GM23338 (cell line): ENCODE results near the gene SLC26A1. TPM values are rescaled to one million over a fixed set of nuclear protein-coding genes. Genes with fewer than 3 reads are reported as not detected.

Source experiments
- ATAC-seq: fragments of 200-7000 bp; cut with Tn5 transposase; 3 replicates; pipeline ENCODE4 v1.9.1; 2020
- DNase-seq: peaks from one replicate; pipeline ENCODE4 v3.0.0-alpha.2; 2015; ENCODE audit warnings: low spot score
- H2AFZ ChIP-seq: fragments of 200-600 bp; sonication (generic); 2 replicates; pipeline ENCODE4 v1.8.0; 2016; ENCODE audit warnings: antibody characterized with exemption, mild to moderate bottlenecking, moderate library complexity
- H3F3A ChIP-seq: fragments of 200-600 bp; sonication (generic); replicated peaks from 2 replicates; pipeline ENCODE4 v1.8.0; 2017; ENCODE audit warnings: antibody characterized with exemption, mixed run types, low read depth
- H3K27ac ChIP-seq: fragments of 200-600 bp; sonication (generic); 2 replicates; pipeline ENCODE4 v1.6.1; 2016; ENCODE audit warnings: low read depth
- H3K27me3 ChIP-seq: fragments of 200-600 bp; sonication (generic); 2 replicates; pipeline ENCODE4 v1.8.0; 2016; ENCODE audit warnings: mild to moderate bottlenecking, mixed run types, moderate library complexity; ENCODE audit not compliant: insufficient read depth
- H3K36me3 ChIP-seq: fragments of 200-600 bp; sonication (generic); 2 replicates; pipeline ENCODE4 v1.8.0; 2016; ENCODE audit warnings: mild to moderate bottlenecking; ENCODE audit not compliant: insufficient read depth
- H3K4me1 ChIP-seq: fragments of 200-600 bp; sonication (generic); 2 replicates; pipeline ENCODE4 v1.8.0; 2016; ENCODE audit warnings: mild to moderate bottlenecking, moderate library complexity; ENCODE audit not compliant: insufficient read depth
- H3K4me2 ChIP-seq: fragments of 200-600 bp; sonication (generic); 2 replicates; pipeline ENCODE4 v1.7.1; 2017; ENCODE audit warnings: mixed run types
- H3K4me3 ChIP-seq: fragments of 200-600 bp; sonication (generic); 2 replicates; pipeline ENCODE4 v1.6.1; 2016; ENCODE audit warnings: mixed run types
- H3K79me2 ChIP-seq: fragments of 200-600 bp; sonication (generic); replicated peaks from 2 replicates; pipeline ENCODE4 v1.8.0; 2017; ENCODE audit warnings: mild to moderate bottlenecking; ENCODE audit not compliant: insufficient read depth
- H3K9me2 ChIP-seq: fragments of 200-600 bp; sonication (generic); 2 replicates; pipeline ENCODE4 v1.8.0; 2017; ENCODE audit not compliant: insufficient read depth
- H4K20me1 ChIP-seq: fragments of 200-600 bp; sonication (generic); replicated peaks from 2 replicates; pipeline ENCODE4 v1.8.0; 2017; ENCODE audit warnings: mild to moderate bottlenecking; ENCODE audit not compliant: insufficient read depth
- H3K27ac Mint-ChIP-seq: 2 replicates; pipeline ENCODE4 v1.8.0; 2020; ENCODE audit warnings: inconsistent platforms, mild to moderate bottlenecking, moderate library complexity, mixed read lengths
- H3K27me3 Mint-ChIP-seq: 3 replicates; pipeline ENCODE4 v1.8.0; 2022; ENCODE audit warnings: low read depth, mild to moderate bottlenecking, moderate library complexity, mixed read lengths, inconsistent platforms; ENCODE audit not compliant: insufficient read depth, poor library complexity
- H3K36me3 Mint-ChIP-seq: 3 replicates; pipeline ENCODE4 v1.8.0; 2021; ENCODE audit warnings: low read depth, mild to moderate bottlenecking, inconsistent platforms, moderate library complexity, mixed read lengths
- H3K4me1 Mint-ChIP-seq: 3 replicates; pipeline ENCODE4 v1.8.0; 2020; ENCODE audit warnings: mild to moderate bottlenecking, inconsistent platforms, mixed read lengths
- H3K4me3 Mint-ChIP-seq: 3 replicates; pipeline ENCODE4 v1.8.0; 2021; ENCODE audit warnings: moderate library complexity, mild to moderate bottlenecking, inconsistent platforms, mixed read lengths
- H3K9me3 Mint-ChIP-seq: 3 replicates; pipeline ENCODE4 v1.8.0; 2020; ENCODE audit warnings: moderate library complexity, mild to moderate bottlenecking, inconsistent platforms, mixed read lengths
- CREB1 ChIP-seq: fragments of 250-450 bp; sonication (Bioruptor Pico); IDR thresholded peaks from 2 replicates; pipeline ENCODE4 v1.5.0; 2020; ENCODE audit warnings: low read depth, mild to moderate bottlenecking, moderate library complexity
- CTCF ChIP-seq, 2 experiments: fragments of 200-600 bp in 1 of 2; sonication (generic) in 1 of 2; conservative IDR thresholded peaks; 2 replicates each; pipeline versions ENCODE4 v1.5.1 to v1.6.1; 2016 to 2017; ENCODE audit warnings: antibody characterized with exemption in 2 of 2, low read depth in 2 of 2, mild to moderate bottlenecking in 2 of 2, moderate library complexity in 1 of 2
- ETS1 ChIP-seq: IDR thresholded peaks from 2 replicates; pipeline ENCODE4 v1.6.1; 2016; ENCODE audit warnings: antibody characterized with exemption
- EZH2 ChIP-seq: fragments of 200-600 bp; sonication (generic); IDR thresholded peaks from one replicate; pipeline ENCODE4 v1.8.0; 2017; ENCODE audit warnings: antibody characterized with exemption, mild to moderate bottlenecking, low read depth; ENCODE audit not compliant: unreplicated experiment
- EZH2phosphoT487 ChIP-seq: fragments of 200-600 bp; sonication (generic); IDR thresholded peaks from one replicate; pipeline ENCODE4 v1.8.1; 2018; ENCODE audit warnings: antibody characterized with exemption; ENCODE audit not compliant: unreplicated experiment
- JUNB ChIP-seq: IDR thresholded peaks from one replicate; pipeline ENCODE4 v1.6.1; 2016; ENCODE audit warnings: antibody characterized with exemption; ENCODE audit not compliant: unreplicated experiment
- NANOG ChIP-seq: IDR thresholded peaks from 2 replicates; pipeline ENCODE4 v1.6.1; 2016; ENCODE audit warnings: antibody characterized with exemption, borderline replicate concordance
- POLR2AphosphoS5 ChIP-seq: IDR thresholded peaks from 2 replicates; pipeline ENCODE4 v1.6.1; 2016; ENCODE audit warnings: antibody characterized with exemption, low read depth
- STAT1 ChIP-seq: IDR thresholded peaks from one replicate; pipeline ENCODE4 v1.6.1; 2016; ENCODE audit warnings: antibody characterized with exemption; ENCODE audit not compliant: unreplicated experiment
- ZNF114 ChIP-seq: fragments of 250-450 bp; sonication (Bioruptor Pico); IDR thresholded peaks from 2 replicates; pipeline ENCODE4 v1.5.0; 2020; ENCODE audit warnings: mild to moderate bottlenecking, moderate library complexity
- ZNF331 ChIP-seq: fragments of 250-450 bp; sonication (Bioruptor Pico); IDR thresholded peaks from 2 replicates; pipeline ENCODE4 v1.5.0; 2020; ENCODE audit warnings: low read depth, mild to moderate bottlenecking, moderate library complexity
- ZNF462 ChIP-seq: fragments of 250-450 bp; sonication (Bioruptor Pico); IDR thresholded peaks from 2 replicates; pipeline ENCODE4 v1.5.0; 2020; ENCODE audit warnings: mild to moderate bottlenecking, moderate library complexity
- polyA plus RNA-seq: library from polyadenylated mRNA; unstranded; fragments of >200 nt; fragmentation: Nextera tagmentation; extraction: Ambion mirVana; gene quantifications from 2 replicates; pipeline ENCODE4 v1.2.1, GENCODE V29; 2016
- total RNA-seq: library from RNA; depleted of rRNA; stranded (reverse); fragments of >200 nt; shearing (Covaris generic); gene quantifications from 2 replicates; pipeline ENCODE4 v1.2.3, GENCODE V29; 2014
- TF ChIP-seq, protein P1 (sequence below): IDR thresholded peaks from one replicate; pipeline ENCODE4 v1.6.1; 2018; ENCODE audit warnings: antibody characterized with exemption; ENCODE audit not compliant: unreplicated experiment

Gene SLC26A1
- total and polyA plus RNA-seq, 2 experiments from 2014 or later: 0.10 to 0.27 TPM

DNA sequence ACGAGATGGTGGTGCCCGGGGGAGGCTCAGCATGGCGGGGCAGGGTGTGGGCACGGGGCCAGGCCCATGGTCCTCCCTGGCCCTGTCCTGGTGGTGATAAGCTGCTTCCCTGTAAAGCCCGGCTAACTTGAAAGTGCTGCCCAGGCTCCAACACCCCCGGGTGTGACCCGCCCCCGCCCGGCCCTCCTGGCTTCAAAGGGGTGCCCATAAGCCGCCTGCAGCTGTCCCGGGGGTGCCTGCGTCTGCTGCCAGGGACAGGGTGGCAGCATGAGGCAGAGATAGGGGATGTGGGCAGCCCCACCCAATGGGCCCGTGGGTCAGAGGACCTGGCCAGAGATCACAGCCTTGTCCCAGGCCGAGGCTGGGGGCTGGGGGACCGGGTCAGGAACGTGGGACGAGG, 36.3 kb upstream of the SLC26A1 start:
- H4K20me1 ChIP-seq: no peaks in the 10 kb centered on the region
- H2AFZ ChIP-seq: no peak overlapping the region
- Mint-ChIP-seq H3K4me1 (peaks cover 4% of the 10 kb centered on the region; the same call in 1 of the 3 replicates), H3K9me3 (no peaks in the 10 kb centered on the region; the same call in 2 of the 3 replicates), H3K36me3 (peaks cover 13% of the 10 kb centered on the region), H3K4me3 (no peak overlapping the region), H3K27me3 (peaks cover 8% of the 10 kb centered on the region), H3K27ac (no peak overlapping the region)
- H3K4me1 ChIP-seq: no peaks in the 10 kb centered on the region
- no peaks in the 10 kb centered on the region for H3K27me3 ChIP-seq
- no peaks in the 10 kb centered on the region for H3K9me2 ChIP-seq
- no peak for DNase-seq
- H3K36me3 ChIP-seq: no peaks in the 10 kb centered on the region; the same call in 1 of the 2 replicates
- H3K4me3 ChIP-seq: no peak overlapping the region
- no peak overlapping the region for H3K27ac ChIP-seq
- no peak overlapping the region for H3K4me2 ChIP-seq
- H3K79me2 ChIP-seq: no peaks in the 10 kb centered on the region
- H3F3A ChIP-seq: no peaks in the 10 kb centered on the region
- no peak for TF ChIP-seq ZNF462 (CRISPR knock-in tag)
- no peak for TF ChIP-seq ZNF331 (CRISPR knock-in tag)
- no peak for TF ChIP-seq NANOG
- TF ChIP-seq CTCF (conservative IDR thresholded peaks at IDR 0.05; ENCODE audit: low read depth in 2 of 2): no peak
- TF ChIP-seq ZNF114: no peak
- no peak for TF ChIP-seq EZH2
- TF ChIP-seq EZH2phosphoT487: no peak
- TF ChIP-seq JUNB: no peak
- no peak for TF ChIP-seq STAT1
- no peak for TF ChIP-seq CREB1 (CRISPR knock-in tag)
- no peak for TF ChIP-seq ETS1
- TF ChIP-seq POLR2AphosphoS5: no peak
- TF ChIP-seq, protein P1, sequence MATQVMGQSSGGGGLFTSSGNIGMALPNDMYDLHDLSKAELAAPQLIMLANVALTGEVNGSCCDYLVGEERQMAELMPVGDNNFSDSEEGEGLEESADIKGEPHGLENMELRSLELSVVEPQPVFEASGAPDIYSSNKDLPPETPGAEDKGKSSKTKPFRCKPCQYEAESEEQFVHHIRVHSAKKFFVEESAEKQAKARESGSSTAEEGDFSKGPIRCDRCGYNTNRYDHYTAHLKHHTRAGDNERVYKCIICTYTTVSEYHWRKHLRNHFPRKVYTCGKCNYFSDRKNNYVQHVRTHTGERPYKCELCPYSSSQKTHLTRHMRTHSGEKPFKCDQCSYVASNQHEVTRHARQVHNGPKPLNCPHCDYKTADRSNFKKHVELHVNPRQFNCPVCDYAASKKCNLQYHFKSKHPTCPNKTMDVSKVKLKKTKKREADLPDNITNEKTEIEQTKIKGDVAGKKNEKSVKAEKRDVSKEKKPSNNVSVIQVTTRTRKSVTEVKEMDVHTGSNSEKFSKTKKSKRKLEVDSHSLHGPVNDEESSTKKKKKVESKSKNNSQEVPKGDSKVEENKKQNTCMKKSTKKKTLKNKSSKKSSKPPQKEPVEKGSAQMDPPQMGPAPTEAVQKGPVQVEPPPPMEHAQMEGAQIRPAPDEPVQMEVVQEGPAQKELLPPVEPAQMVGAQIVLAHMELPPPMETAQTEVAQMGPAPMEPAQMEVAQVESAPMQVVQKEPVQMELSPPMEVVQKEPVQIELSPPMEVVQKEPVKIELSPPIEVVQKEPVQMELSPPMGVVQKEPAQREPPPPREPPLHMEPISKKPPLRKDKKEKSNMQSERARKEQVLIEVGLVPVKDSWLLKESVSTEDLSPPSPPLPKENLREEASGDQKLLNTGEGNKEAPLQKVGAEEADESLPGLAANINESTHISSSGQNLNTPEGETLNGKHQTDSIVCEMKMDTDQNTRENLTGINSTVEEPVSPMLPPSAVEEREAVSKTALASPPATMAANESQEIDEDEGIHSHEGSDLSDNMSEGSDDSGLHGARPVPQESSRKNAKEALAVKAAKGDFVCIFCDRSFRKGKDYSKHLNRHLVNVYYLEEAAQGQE: no peak
- ATAC-seq: no peak
